Activated CD8-positive, alpha-beta T cell treated with anti-CD3 and anti-CD28 coated beads, Interleukin-2, amount 10 ng/mL, durations not matched to agents 7 days and 5 days (primary cell): ENCODE measurements around the gene POU2F1. TPM values are rescaled to one million over a fixed set of nuclear protein-coding genes. Genes with fewer than 3 reads are reported as not detected.
"Not testable (repeated sequence)": the region's sequence is repeated elsewhere in the genome, so short reads cannot be mapped to it uniquely, and the experiment has no call there.

Source experiments
- ATAC-seq: fragments of 150-1000 bp; cut with Tn5 transposase; one replicate; pipeline ENCODE4 v1.10.0; 2021; ENCODE audit warnings: moderate library complexity
- CTCF ChIA-PET: fragments of 350-600 bp; sonication (Branson Sonifier 250); formaldehyde crosslinking; loops from one replicate; lab custom pipeline; 2021; ENCODE audit warnings: antibody characterized with exemption; lab: Charles Lee
- POLR2A ChIA-PET: fragments of 350-600 bp; sonication (Branson Sonifier 250); formaldehyde crosslinking; loops from one replicate; lab custom pipeline; 2021; ENCODE audit warnings: antibody characterized with exemption; lab: Charles Lee
- DNase-seq: peaks from one replicate; pipeline ENCODE4 v3.0.0-alpha.2; 2020
- H3K27ac Mint-ChIP-seq: one replicate; pipeline ENCODE4 v1.8.0; 2021; ENCODE audit warnings: mild to moderate bottlenecking, mixed read lengths
- H3K27me3 Mint-ChIP-seq: one replicate; pipeline ENCODE4 v1.8.0; 2021; ENCODE audit warnings: low read depth, mixed read lengths
- H3K36me3 Mint-ChIP-seq: one replicate; pipeline ENCODE4 v1.8.0; 2021; ENCODE audit warnings: low read depth, mixed read lengths
- H3K4me1 Mint-ChIP-seq: one replicate; pipeline ENCODE4 v1.8.0; 2021; ENCODE audit warnings: low read depth, mixed read lengths
- H3K4me3 Mint-ChIP-seq: one replicate; pipeline ENCODE4 v1.8.0; 2021; ENCODE audit warnings: mild to moderate bottlenecking, mixed read lengths
- H3K9me3 Mint-ChIP-seq: one replicate; pipeline ENCODE4 v1.8.0; 2022; ENCODE audit warnings: mixed read lengths; ENCODE audit not compliant: insufficient read depth
- total RNA-seq, 2 experiments: library from RNA; stranded (reverse); gene quantifications; one replicate each; pipeline ENCODE4 v1.2.3, GENCODE V29; 2021

The POU2F1 gene
- total RNA-seq, 2 experiments from 2014 or later, result 22.7 to 23.3 TPM

DNA sequence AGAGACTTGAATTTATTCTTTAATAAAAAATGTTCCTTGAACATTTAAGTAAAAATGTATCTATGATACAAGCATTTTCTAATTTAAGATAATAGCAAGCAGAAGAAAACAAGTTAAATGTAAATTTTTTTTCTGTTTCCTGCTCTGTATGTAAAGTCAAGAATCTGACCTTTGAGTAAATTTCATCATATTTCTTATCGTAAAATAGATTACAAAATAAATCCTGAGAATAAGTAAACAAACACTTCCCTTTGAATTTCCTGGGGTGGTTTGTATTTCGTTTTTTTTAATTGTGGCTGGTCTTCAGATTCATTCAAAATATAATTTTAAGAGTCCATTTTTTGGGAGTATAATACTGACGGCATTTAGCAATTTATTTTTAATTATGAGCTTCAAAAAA lies 77.6 kb downstream of the POU2F1 start:
- ChIA-PET POLR2A (no interaction called here), CTCF (no interaction called here)
- H3K9me3 Mint-ChIP-seq, result no peaks in the 10 kb centered on the region
- H3K4me3 Mint-ChIP-seq, result no peak overlapping the region
- no peaks in the 10 kb centered on the region for H3K27me3 Mint-ChIP-seq
- no peak for DNase-seq
- peaks cover 8% of the 10 kb centered on the region for H3K4me1 Mint-ChIP-seq
- ATAC-seq, result no peak
- no peak overlapping the region for H3K27ac Mint-ChIP-seq
- peaks cover 2% of the 10 kb centered on the region for H3K36me3 Mint-ChIP-seq

DNA sequence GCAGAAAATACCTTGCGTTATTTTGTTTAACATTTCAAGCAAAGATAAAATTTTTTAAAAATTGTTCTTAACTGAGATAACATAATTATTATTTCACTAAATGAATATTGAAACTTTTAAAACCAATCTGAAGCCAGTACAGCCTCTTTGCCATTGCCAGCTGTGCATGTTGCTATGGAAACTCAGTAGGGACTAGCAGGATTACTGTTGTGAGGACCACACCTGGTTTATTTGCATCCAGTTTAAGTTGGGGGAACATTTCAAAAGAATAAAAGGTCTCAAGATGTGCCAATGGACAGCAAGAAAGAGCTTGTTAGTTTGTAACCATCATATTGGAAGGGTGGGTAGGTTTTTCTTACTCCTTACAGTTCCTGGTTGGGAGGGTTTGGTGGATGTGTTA lies 80.7 kb downstream of the POU2F1 start:
- Mint-ChIP-seq H3K27ac (no peak overlapping the region), H3K4me3 (no peak overlapping the region), H3K27me3 (no peaks in the 10 kb centered on the region), H3K36me3 (no peaks in the 10 kb centered on the region), H3K9me3 (no peaks in the 10 kb centered on the region), H3K4me1 (peaks cover 3% of the 10 kb centered on the region)
- ChIA-PET POLR2A (no interaction called here), CTCF (no interaction called here)
- no peak for DNase-seq
- ATAC-seq, result no peak

DNA sequence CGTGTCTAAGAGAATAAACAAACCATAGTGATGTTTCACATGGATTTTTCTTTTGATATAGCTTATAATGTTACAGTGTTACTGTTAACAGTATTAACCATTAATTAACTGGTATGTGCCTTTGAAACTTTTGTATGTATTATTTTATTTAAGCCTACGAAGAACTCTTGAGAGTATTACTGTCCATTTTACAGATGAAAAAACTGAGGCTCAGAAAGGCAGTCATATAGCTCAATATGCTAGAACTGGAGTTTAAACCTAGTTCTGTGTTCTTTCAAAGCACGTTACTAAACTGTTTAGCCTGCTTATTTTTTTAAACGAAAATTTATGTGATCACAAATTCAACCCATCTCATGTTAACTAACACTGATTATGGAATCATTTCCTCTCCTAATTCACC lies 83.5 kb downstream of the POU2F1 start:
- Mint-ChIP-seq H3K4me3 (no peak overlapping the region), H3K9me3 (no peaks in the 10 kb centered on the region), H3K36me3 (no peaks in the 10 kb centered on the region), H3K27me3 (no peaks in the 10 kb centered on the region), H3K27ac (no peak overlapping the region), H3K4me1 (no peaks in the 10 kb centered on the region)
- POLR2A ChIA-PET, result no interaction called here
- DNase-seq (no peak), ATAC-seq (no peak)
- CTCF ChIA-PET, result interaction anchor here (1.0 kb wide), 1 partner anchor 36 kb away, joined by 4 read pairs; no protein-coding TSS in a partner anchor

DNA sequence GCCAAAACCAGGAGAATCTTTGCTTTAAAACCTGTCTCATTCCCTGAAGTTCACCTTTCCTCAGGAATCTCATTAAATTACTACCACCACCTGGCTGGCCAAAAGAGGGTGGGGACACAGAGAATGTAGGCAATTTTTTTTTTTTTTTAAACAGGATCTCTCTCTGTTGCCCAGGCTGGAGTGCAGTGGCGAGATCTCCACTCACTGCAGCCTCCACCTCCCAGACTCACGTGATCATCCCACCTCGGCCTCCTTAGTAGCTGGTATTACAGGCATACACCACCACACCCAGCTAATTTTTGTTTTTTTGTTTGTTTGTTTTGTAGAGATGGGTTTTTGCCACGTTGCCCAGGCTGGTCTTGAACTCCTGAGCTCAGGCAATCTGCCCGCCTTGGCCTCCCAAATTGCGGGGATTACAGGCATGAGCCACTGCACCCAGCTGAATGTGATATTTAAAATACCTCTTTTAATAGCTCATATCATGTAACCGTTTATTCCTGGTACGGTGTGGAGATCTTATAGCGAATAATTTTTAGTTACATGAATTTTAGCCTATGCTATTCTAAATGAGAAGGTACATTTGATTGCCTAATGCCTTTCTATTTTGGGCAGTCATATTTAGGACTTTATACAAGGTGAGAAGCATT lies 84.5 kb downstream of the POU2F1 start:
- H3K4me1 Mint-ChIP-seq, result no peaks in the 10 kb centered on the region
- no peak overlapping the region for H3K27ac Mint-ChIP-seq
- ChIA-PET POLR2A (no interaction called here), CTCF (no interaction called here)
- ATAC-seq, result no peak
- H3K36me3 Mint-ChIP-seq, result no peaks in the 10 kb centered on the region
- no peak for DNase-seq
- H3K4me3 Mint-ChIP-seq, result no peak overlapping the region
- H3K9me3 Mint-ChIP-seq, result no peaks in the 10 kb centered on the region
- H3K27me3 Mint-ChIP-seq, result no peaks in the 10 kb centered on the region

DNA sequence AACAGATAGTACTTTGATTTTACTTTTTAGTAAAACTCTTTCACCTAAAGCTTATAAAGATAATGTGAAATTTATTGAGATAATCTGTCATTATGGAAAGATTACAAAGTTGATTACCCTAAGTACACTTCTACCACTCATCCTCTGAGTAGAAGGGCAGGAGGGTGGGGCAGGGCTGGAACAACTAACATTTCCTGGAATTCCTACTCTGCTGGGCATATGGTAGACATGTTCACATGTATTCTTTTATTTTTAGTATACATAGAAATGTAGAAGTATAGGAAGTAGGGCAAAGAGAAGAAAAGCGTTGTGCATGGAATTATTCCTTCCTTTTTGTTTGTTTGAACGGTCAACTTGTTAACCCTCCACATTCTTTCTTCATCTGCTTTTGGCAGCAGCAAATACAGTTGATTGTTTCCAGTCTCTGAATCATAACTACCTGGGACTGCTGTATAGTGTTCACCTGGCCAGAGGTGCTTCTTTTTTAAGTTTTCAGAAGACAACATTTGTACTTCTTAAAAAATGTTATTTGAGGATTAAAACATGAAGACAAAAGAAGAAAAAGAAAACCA lies 85.1 kb downstream of the POU2F1 start:
- ChIA-PET POLR2A (no interaction called here), CTCF (no interaction called here)
- no peaks in the 10 kb centered on the region for H3K36me3 Mint-ChIP-seq
- no peak for DNase-seq
- ATAC-seq, result no peak
- H3K4me1 Mint-ChIP-seq, result no peaks in the 10 kb centered on the region
- H3K4me3 Mint-ChIP-seq, result no peak overlapping the region
- no peaks in the 10 kb centered on the region for H3K9me3 Mint-ChIP-seq
- no peaks in the 10 kb centered on the region for H3K27me3 Mint-ChIP-seq
- H3K27ac Mint-ChIP-seq, result no peak overlapping the region

DNA sequence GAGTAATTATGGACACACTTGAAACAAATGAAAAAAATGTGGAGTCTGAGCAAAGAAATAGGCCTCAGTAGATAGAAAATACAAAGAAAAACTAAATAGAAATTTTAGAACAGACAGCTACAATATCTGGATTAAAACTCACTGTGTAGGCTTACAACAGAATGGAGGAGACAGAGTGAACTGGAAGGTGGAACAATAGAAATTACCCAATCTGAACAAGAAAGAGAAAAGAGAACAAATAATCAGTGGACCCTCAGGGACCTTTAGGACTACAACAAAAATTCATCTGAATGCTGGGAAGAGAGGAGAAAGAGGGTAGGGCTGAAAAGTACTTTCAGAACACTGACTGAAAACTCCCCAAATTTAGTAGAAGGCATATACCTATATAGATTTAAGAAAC lies 90.0 kb downstream of the POU2F1 start:
- Mint-ChIP-seq H3K4me1 (peaks cover 11% of the 10 kb centered on the region), H3K27ac (no peak overlapping the region), H3K4me3 (no peak overlapping the region), H3K36me3 (peaks cover 5% of the 10 kb centered on the region), H3K9me3 (no peaks in the 10 kb centered on the region), H3K27me3 (no peaks in the 10 kb centered on the region)
- no peak for ATAC-seq
- ChIA-PET CTCF (interaction anchor here (0.8 to 1.8 kb wide), 3 partner anchors 42 to 772 kb away, joined by 3 to 7 read pairs (median 3); no protein-coding TSS in a partner anchor), POLR2A (no interaction called here)
- no peak for DNase-seq

DNA sequence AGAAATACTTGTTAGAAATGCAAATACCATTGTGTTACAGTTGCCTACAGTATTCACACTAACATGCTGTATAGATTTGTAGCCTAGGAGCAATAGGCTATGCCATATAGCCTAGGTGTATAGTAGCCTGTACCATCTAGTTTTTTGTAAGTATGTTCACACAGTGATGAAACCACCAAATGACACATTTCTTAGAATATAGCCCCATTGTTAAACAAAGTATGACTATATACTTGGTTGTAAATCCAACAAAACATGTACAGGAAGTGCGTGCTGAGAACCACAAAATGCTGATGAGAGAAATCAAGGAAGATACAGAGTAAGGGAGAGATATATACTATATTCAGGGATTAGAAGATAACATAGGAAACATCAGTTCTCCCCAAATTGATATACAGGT lies 92.2 kb downstream of the POU2F1 start:
- ChIA-PET POLR2A (no interaction called here), CTCF (no interaction called here)
- H3K9me3 Mint-ChIP-seq, result peaks cover 16% of the 10 kb centered on the region
- H3K4me3 Mint-ChIP-seq, result no peak overlapping the region
- DNase-seq, result no peak
- H3K27me3 Mint-ChIP-seq, result no peaks in the 10 kb centered on the region
- no peak for ATAC-seq
- H3K36me3 Mint-ChIP-seq, result peaks cover 16% of the 10 kb centered on the region
- no peak overlapping the region for H3K27ac Mint-ChIP-seq
- H3K4me1 Mint-ChIP-seq, result peaks cover 11% of the 10 kb centered on the region

DNA sequence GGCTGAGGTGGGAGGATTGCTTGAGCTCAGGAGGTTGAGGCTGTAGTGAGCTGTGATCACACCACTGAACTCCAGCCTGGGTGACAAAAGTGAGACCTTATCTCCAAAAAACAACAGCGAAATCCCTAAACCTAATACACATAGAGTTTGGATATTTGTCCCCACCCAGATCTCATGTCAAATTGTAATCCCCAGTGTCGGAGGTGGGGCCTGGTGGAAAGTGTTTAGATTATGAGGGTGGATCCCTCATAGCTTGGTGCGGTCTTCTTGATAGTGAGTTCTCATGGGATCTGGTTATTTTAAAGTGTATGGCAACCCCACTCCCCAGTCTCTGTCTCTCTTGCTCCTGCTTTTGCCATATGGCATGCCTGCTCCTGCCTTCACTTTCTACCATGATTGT lies 94.0 kb downstream of the POU2F1 start:
- Mint-ChIP-seq H3K36me3 (peaks cover 32% of the 10 kb centered on the region), H3K4me1 (peaks cover 11% of the 10 kb centered on the region), H3K27me3 (no peaks in the 10 kb centered on the region), H3K9me3 (peaks cover 24% of the 10 kb centered on the region), H3K27ac (no peak overlapping the region), H3K4me3 (no peak overlapping the region)
- CTCF ChIA-PET, result no interaction called here
- no peak for ATAC-seq
- POLR2A ChIA-PET, result no interaction called here
- DNase-seq, result no peak

DNA sequence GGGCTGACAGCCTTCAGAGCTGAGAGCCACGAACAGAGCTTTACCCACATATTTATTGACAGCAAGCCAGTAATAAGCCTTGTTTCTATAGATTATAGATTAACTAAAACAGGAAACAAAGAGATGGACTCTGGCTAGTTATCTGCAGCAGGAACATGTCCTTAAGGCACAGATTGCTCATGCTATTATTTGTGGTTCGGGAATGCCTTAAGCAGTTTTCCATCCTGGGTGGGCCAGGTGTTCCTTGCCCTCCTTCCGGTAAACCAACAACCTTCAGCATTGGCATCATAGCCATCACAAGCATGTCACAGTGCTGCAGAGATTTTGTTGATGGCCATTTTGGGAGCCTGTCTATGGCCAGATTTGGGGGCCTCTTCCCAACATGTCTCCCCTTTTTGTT lies 96.8 kb downstream of the POU2F1 start:
- Mint-ChIP-seq H3K9me3 (peaks cover 46% of the 10 kb centered on the region), H3K27me3 (no peaks in the 10 kb centered on the region), H3K36me3 (peaks cover 55% of the 10 kb centered on the region), H3K27ac (no peak overlapping the region), H3K4me3 (no peak overlapping the region), H3K4me1 (peaks cover 11% of the 10 kb centered on the region)
- CTCF ChIA-PET, result interaction anchor here (1.1 kb wide), 1 partner anchor 209 kb away, joined by 3 read pairs; no protein-coding TSS in a partner anchor
- POLR2A ChIA-PET, result no interaction called here
- ATAC-seq (no peak), DNase-seq (no peak)

DNA sequence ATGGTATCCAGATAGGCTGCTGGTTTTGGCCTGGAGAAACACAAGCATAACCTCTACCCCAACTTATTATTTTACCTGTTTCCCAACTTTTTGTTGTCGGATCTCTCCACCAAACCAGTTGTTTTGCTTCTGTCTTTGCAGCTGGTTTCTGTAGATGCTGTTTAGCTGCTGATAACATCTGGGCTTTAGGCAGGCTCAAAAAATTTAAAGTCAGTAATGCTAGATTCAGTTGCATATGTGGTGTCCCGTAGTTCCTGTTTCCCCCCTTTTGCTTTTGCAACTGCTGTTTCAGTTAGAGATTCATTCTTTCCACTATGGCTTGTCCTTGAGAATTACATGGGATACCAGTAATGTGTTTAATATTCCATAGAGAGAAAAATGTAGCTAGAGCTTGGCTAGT lies 98.5 kb downstream of the POU2F1 start:
- H3K9me3 Mint-ChIP-seq, result peaks cover 54% of the 10 kb centered on the region
- H3K4me3 Mint-ChIP-seq, H3K4me1 Mint-ChIP-seq, ATAC-seq, POLR2A ChIA-PET, H3K27ac Mint-ChIP-seq, H3K27me3 Mint-ChIP-seq, CTCF ChIA-PET, DNase-seq: not testable (repeated sequence)
- H3K36me3 Mint-ChIP-seq, result peaks cover 67% of the 10 kb centered on the region

DNA sequence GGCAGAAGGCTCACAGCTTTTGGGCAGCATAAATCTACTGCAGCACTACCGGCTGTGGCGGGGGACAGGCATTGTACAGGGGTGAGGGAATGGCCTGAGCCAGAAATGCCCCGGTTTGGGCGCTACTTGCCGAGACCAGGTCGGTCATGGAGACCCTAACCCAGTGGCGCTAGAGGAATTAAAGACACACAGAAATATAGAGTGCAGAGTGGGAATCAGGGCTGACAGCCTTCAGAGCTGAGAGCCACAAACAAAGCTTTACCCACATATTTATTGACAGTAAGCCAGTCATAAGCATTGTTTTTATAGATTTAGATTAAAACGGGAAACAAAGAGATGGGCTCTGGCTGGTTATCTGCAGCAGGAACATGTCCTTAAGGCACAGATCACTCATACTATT lies 101.8 kb downstream of the POU2F1 start:
- no peaks in the 10 kb centered on the region for H3K4me1 Mint-ChIP-seq
- no peaks in the 10 kb centered on the region for H3K27me3 Mint-ChIP-seq
- no peak overlapping the region for H3K4me3 Mint-ChIP-seq
- no peak for DNase-seq
- ATAC-seq, result no peak
- POLR2A ChIA-PET, result no interaction called here
- peaks cover 69% of the 10 kb centered on the region for H3K36me3 Mint-ChIP-seq
- H3K27ac Mint-ChIP-seq, result no peak overlapping the region
- CTCF ChIA-PET, result no interaction called here
- H3K9me3 Mint-ChIP-seq, result peaks cover 47% of the 10 kb centered on the region

DNA sequence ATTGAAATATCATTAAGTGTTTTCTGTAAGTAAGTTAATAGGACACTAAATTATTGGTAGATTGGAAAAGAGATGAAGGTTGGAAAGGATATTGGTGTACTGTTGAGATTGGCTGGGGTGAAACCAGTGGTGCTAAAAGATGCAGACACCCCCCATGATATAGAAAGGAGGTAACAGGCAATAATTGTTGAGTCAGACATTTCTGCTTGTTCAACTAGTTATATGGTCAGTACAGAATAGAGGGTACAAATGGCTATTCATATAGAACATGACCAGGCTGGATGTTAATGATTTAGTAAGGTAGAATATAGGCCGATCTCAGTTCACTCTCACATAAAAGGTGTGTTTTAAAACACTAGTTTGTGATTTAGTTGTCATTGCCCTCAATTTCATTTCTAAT lies 104.5 kb downstream of the POU2F1 start:
- H3K27ac Mint-ChIP-seq, result no peak overlapping the region
- no peaks in the 10 kb centered on the region for H3K27me3 Mint-ChIP-seq
- ChIA-PET POLR2A (no interaction called here), CTCF (no interaction called here)
- peaks cover 45% of the 10 kb centered on the region for H3K36me3 Mint-ChIP-seq
- ATAC-seq (no peak), DNase-seq (no peak)
- peaks cover 31% of the 10 kb centered on the region for H3K9me3 Mint-ChIP-seq
- no peak overlapping the region for H3K4me3 Mint-ChIP-seq
- no peaks in the 10 kb centered on the region for H3K4me1 Mint-ChIP-seq
